ENCODE results near the gene SHANK2.
"Not testable (repeated sequence)": the region's sequence is repeated elsewhere in the genome, so short reads cannot be mapped to it uniquely, and the experiment has no call there.

The SHANK2 gene

GRCh38 chr11:71237853-71238252 lies 14.5 kb downstream of the SHANK2 start:
- Histone ChIP-seq H2BK12ac (ENCODE audit: low read length) (no peak overlapping the region), H3K14ac (ENCODE audit: low read length) (no peak overlapping the region), H3K79me1 (ENCODE audit: low read length) (peaks cover 15% of the 10 kb centered on the region), H4K8ac (ENCODE audit: low read depth, low read length) (no peak overlapping the region), H2AFZ (ENCODE audit: insufficient read depth, low read length, poor library complexity) (no peak overlapping the region), H4K12ac (ENCODE audit: low read depth, low read length) (no peak overlapping the region), H3K9ac (ENCODE audit: low read length) (no peak overlapping the region), H2BK120ac (ENCODE audit: insufficient read depth, low read length, poor library complexity) (no peak overlapping the region), H2AK5ac (ENCODE audit: low read length) (no peak overlapping the region), H3K27me3 (ENCODE audit: insufficient read depth, low read length) (no peaks in the 10 kb centered on the region), H3K4me3 (ENCODE audit: low read depth, low read length) (no peak overlapping the region), H4K91ac (ENCODE audit: low read depth, low read length) (no peak overlapping the region), H3K27ac (ENCODE audit: low read depth, low read length) (no peak overlapping the region), H3K36me3 (ENCODE audit: control insufficient read depth in 1 of 2, insufficient read depth in 2 of 2, low read length in 2 of 2) (peaks cover 9 to 14% of the 10 kb centered on the region in 2 experiments), H3K79me2 (ENCODE audit: control insufficient read depth, insufficient read depth, low read length, poor library complexity) (peaks cover 11% of the 10 kb centered on the region), H2BK5ac (ENCODE audit: low read depth, low read length, poor library complexity) (no peak overlapping the region), H3K9me3 (ENCODE audit: insufficient read depth, low read depth, low read length) (no peaks in the 10 kb centered on the region), H3K23ac (ENCODE audit: low read length) (no peak overlapping the region), H3K18ac (ENCODE audit: low read length) (no peak overlapping the region), H3K4ac (ENCODE audit: low read depth, low read length) (no peak overlapping the region), H3K4me1 (ENCODE audit: control insufficient read depth in 1 of 2, insufficient read depth in 2 of 2, low read length in 2 of 2) (peaks cover 10 to 14% of the 10 kb centered on the region in 2 experiments), H3K4me2 (ENCODE audit: low read length) (no peak overlapping the region)
- no peak for DNase-seq
- WGBS (ENCODE audit: extremely low coverage, insufficient coverage, insufficient read length): no CpG with 5 or more reads among the region's 6 CpGs

GRCh38 chr11:71236836-71237475 lies 15.4 kb downstream of the SHANK2 start:
- Histone ChIP-seq H3K23ac (ENCODE audit: low read length) (no peak overlapping the region), H3K27ac (ENCODE audit: low read depth, low read length) (no peak overlapping the region), H3K14ac (ENCODE audit: low read length) (no peak overlapping the region), H2BK120ac (ENCODE audit: insufficient read depth, low read length, poor library complexity) (no peak overlapping the region), H4K8ac (ENCODE audit: low read depth, low read length) (no peak overlapping the region), H3K27me3 (ENCODE audit: insufficient read depth, low read length) (no peaks in the 10 kb centered on the region), H2AFZ (ENCODE audit: insufficient read depth, low read length, poor library complexity) (no peak overlapping the region), H2BK12ac (ENCODE audit: low read length) (no peak overlapping the region), H4K91ac (ENCODE audit: low read depth, low read length) (no peak overlapping the region), H3K9me3 (ENCODE audit: insufficient read depth, low read depth, low read length) (no peaks in the 10 kb centered on the region), H3K18ac (ENCODE audit: low read length) (no peak overlapping the region), H3K79me1 (ENCODE audit: low read length) (peaks cover 13% of the 10 kb centered on the region), H3K9ac (ENCODE audit: low read length) (no peak overlapping the region), H4K12ac (ENCODE audit: low read depth, low read length) (no peak overlapping the region), H3K36me3 (ENCODE audit: control insufficient read depth in 1 of 2, insufficient read depth in 2 of 2, low read length in 2 of 2) (peaks cover 9 to 12% of the 10 kb centered on the region in 2 experiments), H3K4ac (ENCODE audit: low read depth, low read length) (no peak overlapping the region), H3K79me2 (ENCODE audit: control insufficient read depth, insufficient read depth, low read length, poor library complexity) (peaks cover 11% of the 10 kb centered on the region), H3K4me3 (ENCODE audit: low read depth, low read length) (no peak overlapping the region), H3K4me1 (ENCODE audit: control insufficient read depth in 1 of 2, insufficient read depth in 2 of 2, low read length in 2 of 2) (peaks cover 8 to 14% of the 10 kb centered on the region in 2 experiments), H2AK5ac (ENCODE audit: low read length) (no peak overlapping the region), H3K4me2 (ENCODE audit: low read length) (no peak overlapping the region), H2BK5ac (ENCODE audit: low read depth, low read length, poor library complexity) (no peak overlapping the region)
- WGBS (ENCODE audit: extremely low coverage, insufficient coverage, insufficient read length): no CpG with 5 or more reads among the region's 12 CpGs
- DNase-seq: no peak

GRCh38 chr11:71235719-71236118 lies 16.7 kb downstream of the SHANK2 start:
- Histone ChIP-seq H4K91ac (ENCODE audit: low read depth, low read length) (no peak overlapping the region), H3K79me1 (ENCODE audit: low read length) (peaks cover 5% of the 10 kb centered on the region), H3K23ac (ENCODE audit: low read length) (no peak overlapping the region), H3K14ac (ENCODE audit: low read length) (no peak overlapping the region), H2AFZ (ENCODE audit: insufficient read depth, low read length, poor library complexity) (no peak overlapping the region), H2BK5ac (ENCODE audit: low read depth, low read length, poor library complexity) (no peak overlapping the region), H4K12ac (ENCODE audit: low read depth, low read length) (no peak overlapping the region), H3K79me2 (ENCODE audit: control insufficient read depth, insufficient read depth, low read length, poor library complexity) (peaks cover 7% of the 10 kb centered on the region), H2BK12ac (ENCODE audit: low read length) (no peak overlapping the region), H3K9me3 (ENCODE audit: insufficient read depth, low read depth, low read length) (no peaks in the 10 kb centered on the region), H3K4me3 (ENCODE audit: low read depth, low read length) (no peak overlapping the region), H3K18ac (ENCODE audit: low read length) (no peak overlapping the region), H3K9ac (ENCODE audit: low read length) (no peak overlapping the region), H3K27ac (ENCODE audit: low read depth, low read length) (no peak overlapping the region), H3K4me1 (ENCODE audit: control insufficient read depth in 1 of 2, insufficient read depth in 2 of 2, low read length in 2 of 2) (peaks cover 3 to 5% of the 10 kb centered on the region in 2 experiments), H3K36me3 (ENCODE audit: control insufficient read depth in 1 of 2, insufficient read depth in 2 of 2, low read length in 2 of 2) (peaks cover 9 to 12% of the 10 kb centered on the region in 2 experiments), H2AK5ac (ENCODE audit: low read length) (no peak overlapping the region), H3K4me2 (ENCODE audit: low read length) (no peak overlapping the region), H2BK120ac (ENCODE audit: insufficient read depth, low read length, poor library complexity) (no peak overlapping the region), H4K8ac (ENCODE audit: low read depth, low read length) (no peak overlapping the region), H3K4ac (ENCODE audit: low read depth, low read length) (no peak overlapping the region), H3K27me3 (ENCODE audit: insufficient read depth, low read length) (no peaks in the 10 kb centered on the region)
- no peak for DNase-seq
- no CpG with 5 or more reads among the region's 8 CpGs for WGBS (ENCODE audit: extremely low coverage, insufficient coverage, insufficient read length)

- not testable (repeated sequence) for H3K79me2 ChIP-seq (ENCODE audit: control insufficient read depth, insufficient read depth, low read length, poor library complexity)
- WGBS (ENCODE audit: extremely low coverage, insufficient coverage, insufficient read length): no CpG with 5 or more reads among the region's 22 CpGs
Measured at GRCh38 chr11:71233896-71234852, 18.2 kb downstream of the SHANK2 start.

More at GRCh38 chr11:71233896-71234852, 18.2 kb downstream of the SHANK2 start:
- H2BK12ac ChIP-seq (ENCODE audit: low read length); H3K27ac ChIP-seq (ENCODE audit: low read depth, low read length); H3K9me3 ChIP-seq (ENCODE audit: insufficient read depth, low read depth, low read length); H3K4me1 ChIP-seq (ENCODE audit: control insufficient read depth in 1 of 2, insufficient read depth in 2 of 2, low read length in 2 of 2); H3K9ac ChIP-seq (ENCODE audit: low read length); H3K4me2 ChIP-seq (ENCODE audit: low read length); H3K79me1 ChIP-seq (ENCODE audit: low read length); H3K27me3 ChIP-seq (ENCODE audit: insufficient read depth, low read length); H2AK5ac ChIP-seq (ENCODE audit: low read length); H2BK5ac ChIP-seq (ENCODE audit: low read depth, low read length, poor library complexity); H2BK120ac ChIP-seq (ENCODE audit: insufficient read depth, low read length, poor library complexity); H4K8ac ChIP-seq (ENCODE audit: low read depth, low read length); H3K14ac ChIP-seq (ENCODE audit: low read length); H3K36me3 ChIP-seq (ENCODE audit: control insufficient read depth in 1 of 2, insufficient read depth in 2 of 2, low read length in 2 of 2); H3K23ac ChIP-seq (ENCODE audit: low read length); H3K4me3 ChIP-seq (ENCODE audit: low read depth, low read length); H3K18ac ChIP-seq (ENCODE audit: low read length); H4K12ac ChIP-seq (ENCODE audit: low read depth, low read length); DNase-seq; H2AFZ ChIP-seq (ENCODE audit: insufficient read depth, low read length, poor library complexity); H4K91ac ChIP-seq (ENCODE audit: low read depth, low read length): not testable (repeated sequence)
- peak overlapping the region; percentile 50 for H3K4ac ChIP-seq (ENCODE audit: low read depth, low read length)

Data from trophoblast cell (in vitro differentiated cells and primary cell).